Colonic mucosa (tissue), 4 donors: ENCODE data around the gene UNG. TPM values are rescaled to one million over a fixed set of nuclear protein-coding genes. Genes with fewer than 3 reads are reported as not detected.

Experiments
- DNase-seq: peaks from one replicate; pipeline ENCODE4 v3.0.0-alpha.2; 2020
- H3K27ac ChIP-seq: fragments of 200-600 bp; one replicate; pipeline ENCODE4 v1.8.0; 2021
- H3K27me3 ChIP-seq: fragments of 200-600 bp; one replicate; pipeline ENCODE4 v1.8.0; 2021
- H3K36me3 ChIP-seq: fragments of 200-600 bp; one replicate; pipeline ENCODE4 v1.8.0; 2021
- H3K4me1 ChIP-seq: fragments of 200-600 bp; one replicate; pipeline ENCODE4 v1.8.0; 2021; ENCODE audit warnings: mild to moderate bottlenecking
- H3K4me3 ChIP-seq: fragments of 200-600 bp; one replicate; pipeline ENCODE4 v1.8.0; 2021
- H3K9ac ChIP-seq, 2 donors: one replicate each; pipeline ENCODE4 v1.7.0; 2013; ENCODE audit warnings: control low read depth in 2 of 2, low read depth in 2 of 2, low read length in 2 of 2
- H3K9me3 ChIP-seq: fragments of 200-600 bp; one replicate; pipeline ENCODE4 v1.8.0; 2021
- CTCF ChIP-seq: fragments of 200-600 bp; IDR thresholded peaks from one replicate; pipeline ENCODE4 v1.8.0; 2022; ENCODE audit warnings: antibody characterized with exemption, mild to moderate bottlenecking
- intact Hi-C: fragments of 100-400 bp; cut with DNase I; formaldehyde crosslinking; loops from one replicate; pipeline ENCODE4 v1.14.1; 2022
- total RNA-seq, 2 donors: library from RNA; stranded (reverse); fragmentation: NEBNext Ultra II Directional in 1 of 2; extraction: Animal tissue kit (Norgen Biotek cat#: 25700) in 1 of 2; gene quantifications; one replicate each; pipeline ENCODE4 v1.2.1, GENCODE V29; 2021
- donor health status: healthy.
- donor health status: DM: no; HTN: no; CAD: no.
- donor health status: DM: no; HTN: no; CAD: no.

Gene UNG
- total RNA-seq, 2 donors from 2014 or later = 48.7 to 68.3 TPM

DNA sequence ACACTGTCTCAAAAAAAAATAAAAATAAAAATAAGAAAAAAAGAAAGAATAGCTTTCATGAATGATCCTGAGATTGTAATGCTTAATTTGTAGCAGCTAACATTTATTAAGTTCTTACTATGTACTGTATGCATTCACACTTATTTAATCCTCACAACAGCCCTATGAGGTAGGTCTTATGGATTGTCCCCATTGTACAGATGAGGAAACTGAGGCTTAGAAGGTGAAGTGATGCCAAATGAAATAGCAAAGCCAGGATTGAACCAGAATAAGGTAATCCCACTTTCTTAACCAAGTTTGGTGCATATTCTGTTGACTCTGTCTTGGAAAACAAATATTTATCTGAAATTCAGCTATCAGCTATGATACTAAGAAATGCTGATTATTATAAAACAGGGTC lies 42.9 kb upstream of the UNG start:
- TF ChIP-seq CTCF = no peak
- intact Hi-C loops = no loop called here
- no peak overlapping the region for H3K9ac ChIP-seq
- H3K36me3 ChIP-seq = no peaks in the 10 kb centered on the region
- no peaks in the 10 kb centered on the region for H3K27me3 ChIP-seq
- H3K9me3 ChIP-seq = no peaks in the 10 kb centered on the region
- H3K27ac ChIP-seq = peak overlapping the region; percentile 81
- H3K4me1 ChIP-seq = no peaks in the 10 kb centered on the region
- DNase-seq = no peak
- no peak overlapping the region for H3K4me3 ChIP-seq

- no peak overlapping the region for H3K9ac ChIP-seq
- H3K4me1 ChIP-seq = no peaks in the 10 kb centered on the region
- no peak for DNase-seq
- no peak for TF ChIP-seq CTCF
- no peaks in the 10 kb centered on the region for H3K27me3 ChIP-seq
- no peak overlapping the region for H3K4me3 ChIP-seq
- no peaks in the 10 kb centered on the region for H3K36me3 ChIP-seq
- no peaks in the 10 kb centered on the region for H3K9me3 ChIP-seq
- no peak overlapping the region for H3K27ac ChIP-seq
- intact Hi-C loops = no loop called here
These were observed 40.5 kb upstream of the UNG start for GRCh38 chr12:109056891-109057290.

GRCh38 chr12:109057376-109057775 lies 40.0 kb upstream of the UNG start:
- TF ChIP-seq CTCF = no peak
- Histone ChIP-seq H3K9me3 (no peaks in the 10 kb centered on the region), H3K27me3 (no peaks in the 10 kb centered on the region), H3K4me3 (no peak overlapping the region), H3K36me3 (no peaks in the 10 kb centered on the region), H3K9ac (no peak overlapping the region), H3K4me1 (no peaks in the 10 kb centered on the region), H3K27ac (no peak overlapping the region)
- DNase-seq = no peak
- intact Hi-C loops = no loop called here

- Histone ChIP-seq H3K27ac (no peak overlapping the region), H3K36me3 (no peaks in the 10 kb centered on the region), H3K4me1 (no peaks in the 10 kb centered on the region), H3K27me3 (no peaks in the 10 kb centered on the region), H3K9me3 (no peaks in the 10 kb centered on the region), H3K9ac (no peak overlapping the region), H3K4me3 (no peak overlapping the region)
- no peak for TF ChIP-seq CTCF
- intact Hi-C loops = no loop called here
- DNase-seq = no peak
These were observed 38.6 kb upstream of the UNG start for GRCh38 chr12:109058773-109059172.

DNA sequence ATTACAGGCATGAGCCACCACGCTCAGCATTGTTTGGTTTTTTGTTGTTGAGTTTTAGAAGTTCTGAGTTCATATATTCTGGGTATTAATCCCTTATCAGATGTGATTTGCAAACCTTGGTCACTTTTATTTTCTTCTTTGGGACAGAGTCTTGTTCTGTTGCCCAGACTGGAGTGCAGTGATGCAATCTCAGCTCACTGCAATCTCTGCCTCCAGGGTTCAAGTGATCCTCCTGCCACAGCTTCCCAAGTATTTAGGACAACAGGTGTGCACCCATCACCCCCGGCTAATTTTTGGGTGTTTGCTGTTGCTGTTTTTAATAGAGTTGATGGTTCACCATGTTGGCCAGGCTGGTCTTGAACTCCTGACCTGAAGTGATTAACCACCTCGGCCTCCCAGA lies 33.3 kb upstream of the UNG start:
- H3K9me3 ChIP-seq = no peaks in the 10 kb centered on the region
- H3K27me3 ChIP-seq = no peaks in the 10 kb centered on the region
- intact Hi-C loops = no loop called here

More for the DNA sequence above, 33.3 kb upstream of the UNG start:
- Histone ChIP-seq H3K4me1 (peaks cover 9% of the 10 kb centered on the region), H3K27ac (no peak overlapping the region), H3K9ac (no peak overlapping the region), H3K36me3 (no peaks in the 10 kb centered on the region), H3K4me3 (no peak overlapping the region)
- TF ChIP-seq CTCF = no peak
- peak; percentile 6 for DNase-seq
